HEK293T (cell line): Measurements from ENCODE around the gene TECPR1.

Source experiments
- CTCF ChIA-PET: fragments of 350-600 bp; formaldehyde crosslinking; extraction: SDS; loops from one replicate; lab custom pipeline; 2021; ENCODE audit warnings: antibody characterized with exemption, inconsistent platforms; lab: Yijun Ruan, JAX
- POLR2A ChIA-PET: fragments of 350-600 bp; formaldehyde crosslinking; extraction: SDS; loops from one replicate; lab custom pipeline; 2020; ENCODE audit warnings: antibody characterized with exemption, inconsistent platforms; lab: Yijun Ruan, JAX
- DNase-seq: peaks from one replicate; pipeline ENCODE4 v3.0.0; 2012; ENCODE audit warnings: mixed read lengths; ENCODE audit errors: extremely low spot score
- ARNT ChIP-seq: fragments of 450-650 bp; IDR thresholded peaks from 2 replicates; pipeline ENCODE4 v1.6.1; 2017; ENCODE audit warnings: mild to moderate bottlenecking
- BHLHE40 ChIP-seq: fragments of 450-650 bp; IDR thresholded peaks from 2 replicates; pipeline ENCODE4 v1.6.1; 2016; ENCODE audit warnings: mild to moderate bottlenecking, moderate library complexity, borderline replicate concordance
- CTBP1 ChIP-seq: fragments of 450-650 bp; IDR thresholded peaks from 2 replicates; pipeline ENCODE4 v1.6.1; 2016; ENCODE audit warnings: borderline replicate concordance
- ELF4 ChIP-seq: fragments of 450-650 bp; IDR thresholded peaks from 2 replicates; pipeline ENCODE4 v1.6.1; 2017; ENCODE audit warnings: antibody characterized with exemption
- FOXA1 ChIP-seq: fragments of 450-650 bp; IDR thresholded peaks from 2 replicates; pipeline ENCODE4 v1.6.1; 2016; ENCODE audit warnings: mild to moderate bottlenecking
- FOXK2 ChIP-seq: fragments of 450-650 bp; IDR thresholded peaks from 2 replicates; pipeline ENCODE4 v1.6.1; 2016; ENCODE audit warnings: mild to moderate bottlenecking
- FOXM1 ChIP-seq: fragments of 450-650 bp; IDR thresholded peaks from 2 replicates; pipeline ENCODE4 v1.6.1; 2017; ENCODE audit warnings: mild to moderate bottlenecking, borderline replicate concordance
- HDGF ChIP-seq: fragments of 450-650 bp; IDR thresholded peaks from 2 replicates; pipeline ENCODE4 v1.6.1; 2017; ENCODE audit warnings: antibody characterized with exemption, borderline replicate concordance
- L3MBTL2 ChIP-seq: fragments of 450-650 bp; conservative IDR thresholded peaks from 2 replicates; pipeline ENCODE4 v1.6.1; 2016; ENCODE audit warnings: mild to moderate bottlenecking
- LEF1 ChIP-seq: fragments of 450-650 bp; IDR thresholded peaks from 2 replicates; pipeline ENCODE4 v1.6.1; 2017; ENCODE audit warnings: mild to moderate bottlenecking, borderline replicate concordance
- NFRKB ChIP-seq: fragments of 450-650 bp; IDR thresholded peaks from 2 replicates; pipeline ENCODE4 v1.6.1; 2016; ENCODE audit warnings: mild to moderate bottlenecking, moderate library complexity
- SP1 ChIP-seq: fragments of 450-650 bp; IDR thresholded peaks from 2 replicates; pipeline ENCODE4 v1.6.1; 2017
- SUZ12 ChIP-seq: fragments of 450-650 bp; IDR thresholded peaks from 2 replicates; pipeline ENCODE4 v1.6.1; 2016; ENCODE audit warnings: mild to moderate bottlenecking
- TARDBP ChIP-seq: fragments of 450-650 bp; IDR thresholded peaks from 2 replicates; pipeline ENCODE4 v1.6.1; 2016
- ZNF384 ChIP-seq: fragments of 450-650 bp; IDR thresholded peaks from 2 replicates; pipeline ENCODE4 v1.6.1; 2016
- TF ChIP-seq, protein P1 (sequence below): fragments of 450-650 bp; IDR thresholded peaks from 2 replicates; pipeline ENCODE4 v1.6.1; 2016

Gene TECPR1

DNA sequence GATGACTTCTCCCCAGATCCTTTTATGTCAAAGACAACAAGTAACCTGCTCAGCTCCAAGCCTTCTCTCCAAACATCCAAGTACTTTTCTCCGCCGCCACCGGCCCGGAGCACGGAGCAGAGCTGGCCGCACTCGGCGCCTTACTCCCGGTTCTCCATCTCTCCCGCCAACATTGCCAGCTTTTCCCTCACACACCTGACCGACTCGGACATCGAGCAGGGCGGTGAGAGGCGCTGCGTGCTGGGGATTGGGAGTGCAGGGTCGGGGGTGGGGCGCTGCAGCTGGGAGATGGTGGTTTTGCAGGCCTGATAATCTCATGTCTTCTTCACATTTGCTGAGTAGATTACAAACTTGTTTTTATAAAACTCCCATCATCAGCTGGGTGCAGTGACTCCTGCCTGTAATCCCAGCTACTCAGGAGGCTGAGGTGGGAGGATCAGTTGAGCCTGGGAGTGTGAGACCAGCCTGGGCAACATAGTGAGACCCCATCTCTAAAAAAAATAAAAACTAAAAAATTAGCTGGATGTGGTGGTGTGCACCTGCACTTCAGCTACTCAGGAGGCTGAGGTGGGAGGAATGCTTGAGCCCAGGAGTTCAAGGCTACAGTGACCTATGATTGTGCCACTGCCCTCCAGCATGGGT is 47.9 kb downstream of the TECPR1 start:
- CTCF ChIA-PET = no interaction called here
- TF ChIP-seq ARNT (no peak), ZNF384 (no peak), FOXK2 (no peak), SP1 (no peak), CTBP1 (no peak), ELF4 (no peak)
- TF ChIP-seq, protein P1, sequence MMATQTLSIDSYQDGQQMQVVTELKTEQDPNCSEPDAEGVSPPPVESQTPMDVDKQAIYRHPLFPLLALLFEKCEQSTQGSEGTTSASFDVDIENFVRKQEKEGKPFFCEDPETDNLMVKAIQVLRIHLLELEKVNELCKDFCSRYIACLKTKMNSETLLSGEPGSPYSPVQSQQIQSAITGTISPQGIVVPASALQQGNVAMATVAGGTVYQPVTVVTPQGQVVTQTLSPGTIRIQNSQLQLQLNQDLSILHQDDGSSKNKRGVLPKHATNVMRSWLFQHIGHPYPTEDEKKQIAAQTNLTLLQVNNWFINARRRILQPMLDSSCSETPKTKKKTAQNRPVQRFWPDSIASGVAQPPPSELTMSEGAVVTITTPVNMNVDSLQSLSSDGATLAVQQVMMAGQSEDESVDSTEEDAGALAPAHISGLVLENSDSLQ = no peak
- DNase-seq = no peak
- POLR2A ChIA-PET = no interaction called here

- no peak for TF ChIP-seq FOXM1
- TF ChIP-seq BHLHE40 = no peak
- no peak for TF ChIP-seq CTBP1
- no peak for DNase-seq
- ChIA-PET CTCF (no interaction called here), POLR2A (no interaction called here)
Measured at GRCh38 chr7:98203261-98203963, 48.6 kb downstream of the TECPR1 start.

DNA sequence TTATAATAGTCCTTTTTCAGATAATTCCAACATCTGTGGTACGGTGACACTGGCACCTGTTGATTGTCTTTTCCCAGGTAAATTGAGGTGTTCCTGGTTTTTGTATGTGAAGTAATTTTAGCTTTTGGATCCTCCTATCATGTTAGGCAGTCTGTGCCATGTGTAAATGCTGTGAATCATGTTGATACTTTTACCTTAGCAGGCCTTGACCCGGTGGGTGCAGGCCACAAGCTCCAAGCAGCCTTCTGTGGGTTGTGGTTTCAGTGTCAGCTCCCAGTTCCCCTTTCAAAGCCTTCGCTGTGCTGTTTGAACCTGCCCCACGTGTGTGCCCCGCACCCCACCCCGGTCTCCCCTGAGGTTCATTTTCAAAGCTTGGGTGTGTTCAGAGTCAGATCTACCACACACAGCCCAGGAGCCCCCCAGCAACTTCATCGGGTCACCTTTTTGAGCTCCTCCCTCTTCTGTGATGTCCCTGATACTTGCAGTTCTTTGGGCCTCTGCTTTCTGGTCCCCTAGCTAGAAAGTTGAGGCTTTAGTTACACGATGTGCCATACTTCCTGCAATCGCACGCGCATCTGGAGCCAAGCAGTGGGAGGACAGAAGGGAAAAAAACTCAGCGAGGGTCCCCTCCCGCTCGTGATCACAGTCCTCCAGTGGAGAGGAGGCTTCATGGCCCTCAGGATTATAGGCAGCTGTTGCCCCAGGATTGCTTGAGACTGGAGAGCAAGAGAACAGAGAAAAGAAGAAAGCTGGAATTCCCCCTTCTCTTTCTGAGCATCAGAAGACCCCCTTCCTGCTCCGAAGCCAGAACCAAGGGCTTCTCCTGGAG is 49.5 kb downstream of the TECPR1 start:
- TF ChIP-seq SP1 = no peak
- TF ChIP-seq BHLHE40 = no peak
- no peak for TF ChIP-seq ARNT
- TF ChIP-seq ZNF384 = no peak
- no peak for TF ChIP-seq ELF4
- TF ChIP-seq FOXK2 = no peak
- DNase-seq = no peak
- POLR2A ChIA-PET = no interaction called here
- CTCF ChIA-PET = no interaction called here

- TF ChIP-seq CTBP1 (no peak), FOXA1 (no peak), L3MBTL2 (no peak), ZNF384 (no peak), TARDBP (no peak), LEF1 (no peak)
- TF ChIP-seq, protein P1 = no peak
- DNase-seq = no peak
- POLR2A ChIA-PET = no interaction called here
- CTCF ChIA-PET = interaction anchor here (0.7 kb wide), 1 partner anchor 136 kb away, joined by 3 read pairs; no protein-coding TSS in a partner anchor
Measured at GRCh38 chr7:98200364-98200763, 51.7 kb downstream of the TECPR1 start.

- POLR2A ChIA-PET = no interaction called here
- CTCF ChIA-PET = no interaction called here
- TF ChIP-seq HDGF = no peak
- TF ChIP-seq NFRKB = no peak
- no peak for TF ChIP-seq FOXA1
- DNase-seq = no peak
Measured at GRCh38 chr7:98199131-98199530, 52.9 kb downstream of the TECPR1 start.

GRCh38 chr7:98196706-98197605 is 55.1 kb downstream of the TECPR1 start:
- CTCF ChIA-PET = no interaction called here
- POLR2A ChIA-PET = no interaction called here
- DNase-seq = no peak
- TF ChIP-seq BHLHE40 (no peak), SP1 (no peak), ELF4 (no peak), FOXA1 (no peak), L3MBTL2 (no peak), SUZ12 (no peak), HDGF (no peak), NFRKB (no peak), ARNT (no peak), ZNF384 (no peak), FOXK2 (no peak), CTBP1 (no peak)
